ENCODE results near the gene ADD2. TPM values are rescaled to one million over a fixed set of nuclear protein-coding genes. Genes with fewer than 3 reads are reported as not detected.

ADD2 gene
- total RNA-seq (2014; rRNA removed), result 4.4 and 16.0 TPM in 2 replicates
- Bru-seq, nascent RNA, result percentile 22 among the genes with signal in this experiment
- BruChase-seq, experiment 1, labeled RNA remaining after a 6-hour chase, result percentile 18 among the genes with signal in this experiment
- percentile 13 among the genes with signal in this experiment for BruChase-seq, experiment 2, labeled RNA remaining after a 2-hour chase
- long read RNA-seq, result 0 reads

GRCh38 chr2:70767699-70768589 lies at the start of gene ADD2:
Gene ADD2, minus strand, starts transcription at chr2:70768200. Its CDS starts 61,792 bp downstream, at chr2:70706408.
- Histone ChIP-seq H3K9ac (ENCODE audit: low read length) (no peak within 1 kb of the TSS), H3K4me1 (ENCODE audit: insufficient read depth, low read length) (no peaks in the 10 kb centered on the region), H3K4me2 (ENCODE audit: low read length) (peak within 1 kb of the TSS; percentile 71), H2AFZ (ENCODE audit: low read length) (peak within 1 kb of the TSS; percentile 59), H3K27me3 (ENCODE audit: low read length) (peaks cover 84% of the 10 kb centered on the region), H3K79me2 (ENCODE audit: low read length) (no peaks in the 10 kb centered on the region), H4K20me1 (ENCODE audit: low read length) (no peaks in the 10 kb centered on the region), H3K27ac (ENCODE audit: low read length) (no peak within 1 kb of the TSS), H3F3A (ENCODE audit: low read length, unreplicated experiment) (no peaks in the 10 kb centered on the region), H3K36me3 (ENCODE audit: low read depth, low read length) (no peaks in the 10 kb centered on the region), H3K9me2 (replicated peaks; ENCODE audit: low read length) (no peaks in the 10 kb centered on the region), H3K4me3 (ENCODE audit: low read length) (peak within 1 kb of the TSS; percentile 56), H3K9me3 (ENCODE audit: low read length) (no peaks in the 10 kb centered on the region)
- DNase-seq (peak; percentile 22), ATAC-seq (peak; percentile 77)
- ChIA-PET POLR2A (ENCODE audit: unreplicated experiment) (interaction anchor here (0.6 kb wide), 1 partner anchor 490 kb away, joined by 4 read pairs; no protein-coding TSS in a partner anchor), CTCF (interaction anchor here (0.7 kb wide), 1 partner anchor 298 kb away, joined by 3 read pairs; no protein-coding TSS in a partner anchor)
- BruUV-seq (replicated peaks), result no TSS peak
- TF ChIP-seq EZH2phosphoT487 (IDR thresholded peaks at IDR 0.05; ENCODE audit: borderline replicate concordance, low read length) (peak; percentile 62), EZH2 (IDR thresholded peaks at IDR 0.05; ENCODE audit: low read length, unreplicated experiment) (peak; percentile 96), CTCF (conservative IDR thresholded peaks at IDR 0.05; ENCODE audit: low read depth, low read length) (peak; percentile 19; the same call in 1 of the 2 replicates)
- intact Hi-C loops (cut with micrococcal nuclease), result no loop called here

GRCh38 chr2:70817284-70817954 lies 49.4 kb upstream of the ADD2 start:
- H3K9me2 ChIP-seq (replicated peaks; ENCODE audit: low read length), result no peaks in the 10 kb centered on the region
- H3K27me3 ChIP-seq (ENCODE audit: low read length), result peaks cover 92% of the 10 kb centered on the region
- H3K79me2 ChIP-seq (ENCODE audit: low read length), result no peaks in the 10 kb centered on the region
- H3K4me2 ChIP-seq (ENCODE audit: low read length), result no peak overlapping the region
- H2AFZ ChIP-seq (ENCODE audit: low read length), result no peak overlapping the region
- BruUV-seq (replicated peaks), result no TSS peak
- no peaks in the 10 kb centered on the region for H3K4me1 ChIP-seq (ENCODE audit: insufficient read depth, low read length)
- intact Hi-C loops (cut with micrococcal nuclease), result no loop called here
- POLR2A ChIA-PET (ENCODE audit: unreplicated experiment), result no interaction called here
- ATAC-seq, result no peak
- no peak for DNase-seq
- H3F3A ChIP-seq (ENCODE audit: low read length, unreplicated experiment), result no peaks in the 10 kb centered on the region
- no peak for TF ChIP-seq CTCF (conservative IDR thresholded peaks at IDR 0.05; ENCODE audit: low read depth, low read length)
- no peak for TF ChIP-seq EZH2 (IDR thresholded peaks at IDR 0.05; ENCODE audit: low read length, unreplicated experiment)
- no peak for TF ChIP-seq EZH2phosphoT487 (IDR thresholded peaks at IDR 0.05; ENCODE audit: borderline replicate concordance, low read length)
- H3K4me3 ChIP-seq (ENCODE audit: low read length), result no peak overlapping the region
- H3K27ac ChIP-seq (ENCODE audit: low read length), result no peak overlapping the region
- no peaks in the 10 kb centered on the region for H3K36me3 ChIP-seq (ENCODE audit: low read depth, low read length)
- H3K9ac ChIP-seq (ENCODE audit: low read length), result no peak overlapping the region
- CTCF ChIA-PET, result no interaction called here
- no peaks in the 10 kb centered on the region for H3K9me3 ChIP-seq (ENCODE audit: low read length)
- H4K20me1 ChIP-seq (ENCODE audit: low read length), result no peaks in the 10 kb centered on the region

Measured in PC-3 (cell line).